HAP-1 (cell line): ENCODE data around the gene SLC16A6.
"Not testable (repeated sequence)": the region's sequence is repeated elsewhere in the genome, so short reads cannot be mapped to it uniquely, and the experiment has no call there.

Experiments
- DNase-seq, 2 experiments: peaks; one replicate each; pipeline ENCODE4 v3.0.0-alpha.2; 2016 to 2020; ENCODE audit warnings: low spot score in 2 of 2
- H3K27me3 ChIP-seq: fragments of 250-450 bp; sonication (Bioruptor Pico); 2 replicates; pipeline ENCODE4 v1.5.1; 2020; ENCODE audit warnings: low read depth, mild to moderate bottlenecking, moderate library complexity
- H3K36me3 ChIP-seq: fragments of 250-450 bp; sonication (Bioruptor Pico); replicated peaks from 2 replicates; pipeline ENCODE4 v1.5.1; 2020; ENCODE audit warnings: mild to moderate bottlenecking
- H3K4me1 ChIP-seq: fragments of 250-450 bp; sonication (Bioruptor Pico); 2 replicates; pipeline ENCODE4 v1.5.1; 2020; ENCODE audit warnings: mild to moderate bottlenecking
- H3K4me3 ChIP-seq: fragments of 250-450 bp; sonication (Bioruptor Pico); 2 replicates; pipeline ENCODE4 v1.5.1; 2020; ENCODE audit warnings: mild to moderate bottlenecking, moderate library complexity
- H3K9me3 ChIP-seq: fragments of 250-450 bp; sonication (Bioruptor Pico); 2 replicates; pipeline ENCODE4 v1.5.1; 2020; ENCODE audit warnings: mild to moderate bottlenecking, moderate library complexity
- in situ Hi-C: fragments of 300-500 bp; cut with MboI; formaldehyde crosslinking; loops from 3 replicates; pipeline ENCODE4 v1.14.3; 2020; ENCODE audit warnings: low sequenced_read_pairs, inconsistent platforms, mixed read lengths

SLC16A6 gene

DNA sequence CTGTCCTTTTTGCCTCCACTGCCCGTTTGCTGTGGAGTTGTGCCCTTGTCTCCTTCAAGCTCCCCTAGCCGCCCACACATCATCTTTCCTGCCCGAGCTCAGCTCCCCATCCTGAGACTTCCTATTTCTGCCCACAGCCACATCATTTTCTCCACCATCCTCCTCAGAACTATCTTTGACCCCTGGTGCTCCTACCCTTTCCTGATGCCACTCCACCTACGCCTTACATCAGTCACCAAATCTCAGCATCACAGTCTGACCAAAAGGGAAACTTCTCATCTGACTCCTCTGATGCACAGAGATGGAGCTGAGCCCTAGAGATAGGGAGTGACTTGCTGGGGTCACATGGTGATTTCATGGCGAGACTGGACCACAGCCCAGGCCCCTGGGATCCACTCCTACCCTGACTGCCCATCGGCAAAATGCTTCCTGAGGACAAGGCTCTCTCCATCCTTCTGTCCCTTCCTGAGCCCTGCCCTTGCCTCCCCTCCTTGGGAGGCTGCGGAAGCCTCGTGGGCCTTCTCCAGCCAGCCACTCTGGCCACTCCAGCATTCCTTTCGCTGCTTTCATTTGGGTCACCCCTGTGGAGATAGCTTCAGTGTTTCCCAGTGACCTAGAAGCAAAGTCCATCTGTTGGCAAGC lies 62.8 kb downstream of the SLC16A6 start:
- H3K36me3 ChIP-seq, H3K4me3 ChIP-seq, H3K27me3 ChIP-seq, H3K4me1 ChIP-seq, in situ Hi-C loops, H3K9me3 ChIP-seq, DNase-seq: not testable (repeated sequence)

DNA sequence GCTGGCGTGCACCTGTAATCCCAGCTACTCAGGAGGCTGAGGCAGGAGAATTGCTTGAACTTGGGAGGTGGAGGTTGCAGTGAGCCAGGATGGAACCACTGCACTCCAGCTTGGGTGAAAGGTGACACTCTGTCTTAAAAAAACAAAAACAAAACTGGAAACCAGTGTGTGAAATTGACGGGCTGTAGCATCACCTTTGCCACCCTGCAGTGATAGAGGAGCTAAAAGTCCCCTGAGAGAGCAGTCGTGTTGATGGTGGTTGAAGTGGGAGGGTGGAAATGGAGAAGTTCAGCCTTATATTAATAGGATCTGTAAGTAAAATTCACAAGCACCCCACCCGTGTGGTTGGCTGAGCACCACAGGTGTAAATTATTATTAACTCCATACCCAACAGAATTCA lies 65.9 kb downstream of the SLC16A6 start:
- not testable (repeated sequence) for DNase-seq

DNA sequence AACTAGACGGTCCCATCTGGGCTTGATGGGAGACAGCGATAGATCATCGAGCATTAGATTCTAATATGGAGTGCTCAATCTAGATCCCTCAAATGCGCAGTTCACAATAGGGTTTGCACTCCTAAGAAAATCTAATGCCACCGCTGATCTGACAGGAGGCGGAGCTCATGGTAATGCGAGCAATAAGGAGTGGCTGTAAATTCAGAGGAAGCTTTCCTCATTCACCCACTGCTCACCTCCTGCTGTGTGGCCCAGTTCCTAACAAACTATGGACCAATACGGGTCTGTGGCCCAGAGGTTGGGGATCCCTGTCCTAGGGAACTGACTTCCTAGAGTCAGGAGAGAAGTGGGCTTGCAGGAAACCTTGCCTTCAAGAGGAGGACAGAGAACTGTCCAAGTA lies 68.3 kb downstream of the SLC16A6 start:
- Histone ChIP-seq H3K4me1 (no peaks in the 10 kb centered on the region), H3K27me3 (no peaks in the 10 kb centered on the region), H3K9me3 (no peaks in the 10 kb centered on the region), H3K36me3 (no peaks in the 10 kb centered on the region), H3K4me3 (no peak overlapping the region)
- in situ Hi-C loops, result no loop called here
- no peak for DNase-seq

More for the DNA sequence above, 65.9 kb downstream of the SLC16A6 start:
- H3K4me1 ChIP-seq, H3K27me3 ChIP-seq, H3K4me3 ChIP-seq, in situ Hi-C loops, H3K36me3 ChIP-seq, H3K9me3 ChIP-seq: not testable (repeated sequence)

DNA sequence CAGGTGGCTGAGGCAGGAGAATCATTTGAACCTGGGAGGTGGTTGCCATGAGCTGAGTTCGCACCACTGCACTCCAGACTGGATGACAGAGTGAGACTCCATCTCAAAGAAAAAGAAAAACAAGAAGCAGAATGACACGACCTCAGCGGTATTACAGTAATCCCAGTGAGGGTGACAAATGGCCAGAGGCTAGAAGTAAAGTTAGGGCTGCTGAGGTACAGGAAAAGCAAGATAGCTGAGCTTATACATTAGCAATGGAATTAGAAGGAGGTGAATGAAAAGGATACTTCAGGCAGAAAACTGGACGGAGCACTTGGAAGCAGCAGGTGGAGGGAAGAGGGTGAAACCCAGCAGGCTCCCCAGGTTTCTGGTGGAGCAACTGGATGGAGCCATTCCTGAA lies 69.1 kb downstream of the SLC16A6 start:
- H3K27me3 ChIP-seq, result no peaks in the 10 kb centered on the region
- H3K36me3 ChIP-seq, result no peaks in the 10 kb centered on the region
- no peak overlapping the region for H3K4me3 ChIP-seq
- DNase-seq, result no peak
- H3K4me1 ChIP-seq, result no peaks in the 10 kb centered on the region
- in situ Hi-C loops, result no loop called here
- H3K9me3 ChIP-seq, result no peaks in the 10 kb centered on the region

DNA sequence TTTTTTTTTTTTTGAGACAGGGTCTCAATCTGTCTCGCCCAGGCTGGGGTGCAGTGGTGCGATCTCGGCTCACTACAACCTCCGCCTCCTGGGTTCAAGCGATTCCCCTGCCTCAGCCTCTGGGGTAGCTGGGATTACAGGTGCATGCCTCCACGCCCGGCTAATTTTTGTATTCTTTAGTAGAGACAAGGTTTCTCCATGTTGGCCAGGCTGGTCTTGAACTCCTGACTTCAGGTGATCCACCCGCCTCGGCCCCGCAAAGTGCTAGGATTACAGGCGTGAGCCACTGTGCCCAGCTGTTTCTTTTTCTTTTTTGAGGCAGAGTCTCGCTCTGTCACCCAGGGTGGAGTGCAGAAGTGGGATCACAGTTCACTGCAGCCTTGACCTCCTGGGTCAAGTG lies 70.1 kb downstream of the SLC16A6 start:
- H3K36me3 ChIP-seq, H3K4me3 ChIP-seq, H3K9me3 ChIP-seq, DNase-seq, in situ Hi-C loops, H3K27me3 ChIP-seq, H3K4me1 ChIP-seq: not testable (repeated sequence)

DNA sequence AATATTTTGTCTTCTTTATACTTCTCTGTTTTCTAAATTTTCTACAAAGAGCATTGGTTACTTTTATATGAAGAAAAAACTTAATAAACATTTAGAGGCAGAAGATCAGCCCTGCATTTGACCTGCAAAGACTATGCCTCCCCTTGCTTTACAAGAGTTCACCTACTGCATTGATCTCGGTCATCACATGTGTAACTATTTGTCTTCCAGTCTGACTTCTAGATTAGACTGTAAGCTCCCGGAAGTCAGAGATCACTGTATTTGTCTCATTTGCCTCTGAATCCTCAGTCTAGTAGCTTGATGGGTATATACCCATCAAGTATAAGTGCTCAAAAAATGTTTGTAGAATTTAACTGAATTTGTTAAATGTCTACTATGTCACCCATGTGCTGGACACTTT lies 70.7 kb downstream of the SLC16A6 start:
- DNase-seq, H3K4me3 ChIP-seq, H3K36me3 ChIP-seq, H3K27me3 ChIP-seq, H3K9me3 ChIP-seq, in situ Hi-C loops, H3K4me1 ChIP-seq: not testable (repeated sequence)

DNA sequence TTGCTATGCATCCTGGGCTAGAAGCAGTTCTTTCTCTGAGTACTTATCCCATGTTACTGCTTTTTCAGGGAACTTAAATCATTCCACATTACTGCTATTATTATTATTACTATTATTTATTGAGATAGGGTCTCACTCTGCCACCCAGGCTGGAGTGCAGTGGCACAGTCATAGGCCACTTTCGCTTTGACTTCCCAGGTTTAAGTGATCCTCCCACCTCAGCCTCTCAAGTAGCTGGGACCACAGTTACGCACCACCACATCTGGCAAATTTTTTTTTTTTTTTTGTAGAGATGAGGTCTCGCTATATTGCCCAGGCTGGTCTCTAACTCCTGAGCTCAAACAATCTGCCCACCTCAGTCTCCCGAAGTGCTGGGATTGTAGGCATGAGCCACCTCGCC lies 71.5 kb downstream of the SLC16A6 start:
- in situ Hi-C loops, H3K9me3 ChIP-seq, DNase-seq, H3K27me3 ChIP-seq, H3K36me3 ChIP-seq, H3K4me1 ChIP-seq, H3K4me3 ChIP-seq: not testable (repeated sequence)
